Skin of body (tissue), 2 donors: Measurements from ENCODE around the gene LRIG1. TPM values are rescaled to one million over a fixed set of nuclear protein-coding genes. Genes with fewer than 3 reads are reported as not detected.

Source experiments
- DNase-seq: peaks from one replicate; lab custom pipeline; 2025; lab: John Stamatoyannopoulos, UW
- total RNA-seq: library from RNA; depleted of rRNA; stranded (reverse); fragments of >200 nt; gene quantifications from one replicate; pipeline ENCODE4 v1.2.3, GENCODE V29; 2014

Gene LRIG1
- total RNA-seq, 1 donor from 2014 or later: 102 TPM

GRCh38 chr3:66354001-66354400 is 146.8 kb downstream of the LRIG1 start:
- DNase-seq: no peak

GRCh38 chr3:66353530-66353929 is 147.3 kb downstream of the LRIG1 start:
- no peak for DNase-seq

DNA sequence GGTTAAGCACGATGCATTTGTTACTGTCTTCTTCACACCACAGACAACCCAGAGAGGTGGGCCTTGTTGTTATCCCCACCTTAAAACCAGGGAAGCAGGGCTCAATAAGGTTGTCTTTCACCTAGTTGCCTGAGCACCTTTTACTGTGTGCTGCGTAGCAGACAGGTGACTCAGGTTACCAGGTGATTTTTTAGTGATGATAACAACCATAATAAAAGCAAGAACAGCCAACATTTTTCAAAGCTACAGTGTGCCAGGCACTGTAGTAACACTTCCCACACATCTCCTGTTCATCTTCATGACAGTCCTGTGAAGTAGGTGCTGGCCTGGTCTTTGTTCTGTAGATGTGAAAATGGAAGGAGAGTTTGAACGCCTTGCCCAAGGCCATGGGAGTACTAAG is 147.8 kb downstream of the LRIG1 start:
- no peak for DNase-seq

DNA sequence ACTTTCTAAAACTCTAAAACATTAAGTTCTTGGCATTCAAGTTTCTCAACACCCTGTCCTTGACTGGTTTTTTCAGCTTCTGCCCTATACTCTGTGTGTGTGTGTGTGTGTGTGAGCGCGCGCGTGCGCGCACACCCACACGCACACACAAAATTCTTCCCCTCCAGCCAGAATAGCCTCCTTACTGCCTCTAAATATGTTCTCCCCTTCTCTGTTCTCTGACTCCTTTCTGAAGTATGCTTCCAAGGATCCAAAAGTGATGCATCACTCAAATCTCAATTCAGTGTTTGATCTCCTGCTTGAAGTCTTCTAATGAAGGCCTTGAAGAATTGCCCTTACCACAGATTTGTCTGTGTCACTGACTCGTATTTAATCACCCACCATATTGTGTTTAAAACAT is 150.2 kb downstream of the LRIG1 start:
- no peak for DNase-seq

DNA sequence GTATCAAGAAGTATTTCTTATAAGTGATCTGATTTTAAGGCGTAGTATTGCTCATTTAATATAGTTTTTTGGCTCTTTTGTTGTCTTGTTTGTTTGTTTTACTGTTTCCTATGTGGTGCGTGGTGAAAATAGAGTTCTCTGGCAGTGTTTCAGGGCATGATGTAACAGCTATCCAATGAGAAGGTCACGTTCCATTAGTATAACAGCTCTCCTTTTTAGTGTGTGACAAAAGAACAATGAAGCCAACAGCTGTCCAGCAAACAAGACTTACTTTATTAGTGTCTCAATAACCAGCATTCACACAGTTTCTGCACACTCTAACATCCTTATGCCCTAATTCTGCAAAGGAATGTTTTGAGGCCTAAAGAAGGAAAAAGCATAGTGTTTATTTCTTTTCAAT is 152.1 kb downstream of the LRIG1 start:
- DNase-seq: peak; percentile 68

GRCh38 chr3:66344848-66345578 is 155.8 kb downstream of the LRIG1 start:
- DNase-seq: peak; percentile 6

GRCh38 chr3:66344391-66344811 is 156.4 kb downstream of the LRIG1 start:
- DNase-seq: no peak

GRCh38 chr3:66342717-66343356 is 158.0 kb downstream of the LRIG1 start:
- peak; percentile 93 for DNase-seq

DNA sequence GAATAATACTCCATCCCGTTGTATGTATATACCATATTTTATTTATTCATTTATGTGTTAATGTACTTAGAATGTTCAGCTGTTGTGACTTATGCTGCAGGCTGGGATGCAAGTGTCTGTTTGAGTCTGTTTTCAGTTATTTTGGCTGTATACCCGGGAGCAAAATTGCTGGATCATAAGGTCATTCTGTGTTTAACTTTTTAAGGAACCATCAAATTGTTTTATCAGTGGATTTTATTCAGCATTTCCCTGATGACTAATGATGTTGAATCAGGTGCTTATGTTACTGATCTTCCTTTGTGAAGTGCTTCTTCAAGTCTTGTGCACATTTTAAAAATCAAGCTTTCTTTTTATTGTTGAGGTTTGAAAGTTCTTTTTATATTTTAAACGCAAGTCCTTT is 161.9 kb downstream of the LRIG1 start:
- DNase-seq: no peak

GRCh38 chr3:66336333-66336766 is 164.5 kb downstream of the LRIG1 start:
- peak; percentile 55 for DNase-seq

GRCh38 chr3:66335671-66336070 is 165.2 kb downstream of the LRIG1 start:
- no peak for DNase-seq
